Activated T-cell treated with anti-CD3 and anti-CD28 coated beads, Interleukin-2, amount 50 U/mL, for 72 hours (primary cell): ENCODE results near the gene MSGN1. TPM values are rescaled to one million over a fixed set of nuclear protein-coding genes. Genes with fewer than 3 reads are reported as not detected.

Experiments used
- ATAC-seq, 2 donors: fragments of 150-1000 bp; cut with Tn5 transposase; replicated peaks in 1 of 2; 2 replicates each; pipeline ENCODE4 v1.10.0; 2021; ENCODE audit warnings: moderate library complexity in 2 of 2, mild to moderate bottlenecking in 1 of 2
- DNase-seq, 2 donors: peaks; one replicate each; pipeline ENCODE4 v3.0.0; 2021 to 2022; ENCODE audit warnings: mixed read lengths in 1 of 2
- H3K27ac Mint-ChIP-seq: one replicate; pipeline ENCODE4 v1.8.0; 2022; ENCODE audit warnings: mild to moderate bottlenecking, moderate library complexity, mixed read lengths
- H3K27me3 Mint-ChIP-seq: one replicate; pipeline ENCODE4 v1.8.0; 2022; ENCODE audit warnings: low read depth, mixed read lengths
- H3K36me3 Mint-ChIP-seq, 2 donors: one replicate each; pipeline ENCODE4 v1.8.0; 2022; ENCODE audit warnings: mixed read lengths in 2 of 2, mild to moderate bottlenecking in 1 of 2; ENCODE audit not compliant: insufficient read depth in 2 of 2
- H3K4me1 Mint-ChIP-seq: one replicate; pipeline ENCODE4 v1.8.0; 2022; ENCODE audit warnings: low read depth, mixed read lengths
- H3K4me3 Mint-ChIP-seq, 2 donors: one replicate each; pipeline ENCODE4 v1.8.0; 2022; ENCODE audit warnings: mild to moderate bottlenecking in 2 of 2, mixed read lengths in 2 of 2, moderate library complexity in 2 of 2
- H3K9me3 Mint-ChIP-seq, 2 donors: one replicate each; pipeline ENCODE4 v1.8.0; 2022; ENCODE audit warnings: mixed read lengths in 2 of 2
- total RNA-seq, 2 donors: library from RNA; stranded (reverse); gene quantifications; one replicate each; pipeline ENCODE4 v1.2.3, GENCODE V29; 2022

MSGN1 gene
- total RNA-seq, 2 donors from 2014 or later, result not detected

DNA sequence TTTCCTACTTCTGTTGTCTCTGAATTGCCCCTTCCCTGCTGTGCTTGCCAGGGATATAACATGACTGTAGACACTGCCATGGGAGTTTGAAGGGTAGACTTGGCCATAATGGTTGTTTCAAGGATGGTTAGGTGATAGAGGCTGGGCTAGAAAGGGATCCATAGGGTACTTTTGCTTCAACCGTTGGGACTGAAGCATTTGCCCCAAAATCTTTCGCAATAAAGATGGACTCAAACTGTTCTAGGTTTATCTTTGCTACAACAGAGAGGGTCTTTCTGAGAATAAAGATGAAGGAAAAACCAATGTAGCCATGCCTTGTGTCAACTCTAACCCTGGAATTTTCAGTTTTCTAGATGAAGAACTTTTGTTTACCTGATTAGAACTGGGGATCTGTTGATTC is 27.2 kb downstream of the MSGN1 start:
- ATAC-seq (no peak), DNase-seq (no peak)
- peaks cover 8% of the 10 kb centered on the region for H3K27me3 Mint-ChIP-seq
- no peak overlapping the region for H3K4me3 Mint-ChIP-seq
- H3K36me3 Mint-ChIP-seq, result no peaks in the 10 kb centered on the region
- no peaks in the 10 kb centered on the region for H3K9me3 Mint-ChIP-seq
- H3K27ac Mint-ChIP-seq, result no peak overlapping the region
- H3K4me1 Mint-ChIP-seq, result no peaks in the 10 kb centered on the region

DNA sequence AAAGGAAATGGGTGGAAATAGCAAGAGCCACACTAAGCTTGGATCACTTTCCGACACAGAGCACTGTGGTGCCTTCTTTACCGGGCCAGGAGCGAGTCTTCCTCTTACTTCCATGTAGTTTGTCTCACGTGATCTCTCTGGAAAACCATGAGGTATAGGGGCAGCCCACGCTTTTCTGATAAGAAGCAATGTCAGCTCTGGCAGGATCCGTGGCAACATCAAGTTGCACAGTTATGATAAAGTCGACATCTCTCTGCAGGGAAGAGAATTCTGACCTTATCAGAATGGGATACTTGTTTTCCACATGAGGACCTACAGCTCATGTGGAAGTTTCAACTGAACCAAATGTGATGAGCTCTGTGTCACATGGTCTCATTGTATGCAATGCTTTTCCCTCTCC is 29.5 kb downstream of the MSGN1 start:
- Mint-ChIP-seq H3K4me3 (no peak overlapping the region), H3K27me3 (peaks cover 8% of the 10 kb centered on the region), H3K9me3 (no peaks in the 10 kb centered on the region), H3K27ac (no peak overlapping the region), H3K36me3 (no peaks in the 10 kb centered on the region), H3K4me1 (no peaks in the 10 kb centered on the region)
- ATAC-seq (no peak), DNase-seq (no peak)

DNA sequence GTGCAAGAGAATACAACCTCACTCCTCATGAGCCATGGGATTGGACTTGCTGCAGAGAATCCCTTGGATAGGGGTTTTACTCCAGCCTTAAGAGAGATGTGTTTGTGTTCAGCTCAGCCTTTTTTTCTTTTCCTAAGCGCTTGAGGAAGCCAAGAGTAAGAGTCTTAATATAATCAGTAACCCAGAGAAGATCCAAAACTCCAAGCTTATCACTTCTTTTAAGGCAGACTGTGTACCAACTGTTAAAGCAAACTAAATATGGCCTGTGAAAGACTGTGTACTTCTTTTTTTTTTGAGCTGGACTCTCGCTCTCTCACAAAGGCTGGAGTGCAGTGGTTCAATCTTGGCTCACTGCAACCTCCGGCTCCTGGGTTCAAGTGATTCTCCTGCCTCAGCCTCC is 30.4 kb downstream of the MSGN1 start:
- Mint-ChIP-seq H3K4me1 (no peaks in the 10 kb centered on the region), H3K9me3 (no peaks in the 10 kb centered on the region), H3K27me3 (peaks cover 8% of the 10 kb centered on the region), H3K27ac (no peak overlapping the region), H3K4me3 (no peak overlapping the region), H3K36me3 (no peaks in the 10 kb centered on the region)
- no peak for ATAC-seq
- no peak for DNase-seq

DNA sequence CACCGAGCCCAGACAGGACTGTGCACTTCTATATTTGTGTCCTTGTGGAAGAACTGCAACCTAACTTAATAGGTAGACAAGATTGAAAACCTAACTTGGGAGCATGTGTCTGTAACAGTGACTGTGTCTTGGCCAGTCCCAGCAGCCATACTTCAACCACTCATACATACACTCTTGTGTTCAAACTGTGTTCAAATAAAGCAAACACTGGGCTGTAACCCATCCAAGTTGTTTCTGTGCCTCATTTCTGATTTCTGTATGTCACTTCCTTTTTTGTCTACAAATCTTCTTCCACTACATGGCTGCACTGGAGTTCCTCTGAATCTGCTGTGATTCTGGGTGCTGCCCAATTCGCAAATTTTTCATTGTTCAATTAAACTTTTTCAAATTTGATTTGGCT is 31.0 kb downstream of the MSGN1 start:
- H3K36me3 Mint-ChIP-seq, result no peaks in the 10 kb centered on the region
- no peak overlapping the region for H3K27ac Mint-ChIP-seq
- H3K27me3 Mint-ChIP-seq, result peaks cover 8% of the 10 kb centered on the region
- no peak for ATAC-seq
- no peak overlapping the region for H3K4me3 Mint-ChIP-seq
- no peaks in the 10 kb centered on the region for H3K9me3 Mint-ChIP-seq
- no peaks in the 10 kb centered on the region for H3K4me1 Mint-ChIP-seq
- no peak for DNase-seq

DNA sequence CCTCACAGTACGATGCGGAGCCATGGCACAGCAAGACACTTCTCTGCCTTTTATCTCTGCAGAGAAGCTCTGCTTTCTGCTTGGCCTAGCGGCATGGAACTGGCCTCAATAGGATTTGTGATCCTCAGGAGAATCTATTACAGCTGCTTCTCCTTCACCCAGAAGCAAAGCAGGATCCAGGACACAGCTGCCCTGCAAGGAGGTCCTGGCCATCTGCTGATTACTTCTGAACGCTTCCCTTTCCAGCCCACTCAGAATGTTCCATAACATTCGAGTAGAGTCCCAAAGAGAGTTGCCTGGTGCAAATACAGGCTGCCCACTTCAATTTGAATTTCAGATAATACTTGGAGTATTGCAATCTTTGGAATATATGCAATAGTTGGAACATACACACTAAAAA is 33.0 kb downstream of the MSGN1 start:
- DNase-seq (no peak), ATAC-seq (no peak)
- Mint-ChIP-seq H3K4me1 (no peaks in the 10 kb centered on the region), H3K27me3 (no peaks in the 10 kb centered on the region), H3K36me3 (no peaks in the 10 kb centered on the region), H3K9me3 (no peaks in the 10 kb centered on the region), H3K27ac (no peak overlapping the region), H3K4me3 (no peak overlapping the region)

DNA sequence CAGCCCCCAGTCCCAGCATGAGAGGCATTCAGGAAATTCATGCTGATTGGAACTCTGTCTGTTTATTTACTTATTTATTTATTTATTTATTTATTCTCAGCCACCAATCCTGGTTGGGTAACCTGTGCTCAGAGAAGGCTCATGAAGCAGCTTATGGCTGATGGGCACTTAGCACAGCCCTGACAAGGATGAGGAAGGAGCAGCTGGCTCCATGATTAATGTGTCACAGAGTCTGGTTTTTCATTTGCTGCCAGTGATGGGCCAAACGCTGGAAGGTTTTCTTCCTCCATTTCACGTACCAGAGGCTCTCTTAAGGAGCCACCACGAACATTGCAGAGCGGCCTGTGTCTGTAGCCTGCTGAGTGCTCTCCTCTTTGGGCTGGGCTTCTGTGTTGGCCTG is 33.9 kb downstream of the MSGN1 start:
- Mint-ChIP-seq H3K36me3 (no peaks in the 10 kb centered on the region), H3K4me3 (no peak overlapping the region), H3K27me3 (no peaks in the 10 kb centered on the region), H3K27ac (no peak overlapping the region), H3K4me1 (no peaks in the 10 kb centered on the region), H3K9me3 (no peaks in the 10 kb centered on the region)
- DNase-seq (no peak), ATAC-seq (no peak)

DNA sequence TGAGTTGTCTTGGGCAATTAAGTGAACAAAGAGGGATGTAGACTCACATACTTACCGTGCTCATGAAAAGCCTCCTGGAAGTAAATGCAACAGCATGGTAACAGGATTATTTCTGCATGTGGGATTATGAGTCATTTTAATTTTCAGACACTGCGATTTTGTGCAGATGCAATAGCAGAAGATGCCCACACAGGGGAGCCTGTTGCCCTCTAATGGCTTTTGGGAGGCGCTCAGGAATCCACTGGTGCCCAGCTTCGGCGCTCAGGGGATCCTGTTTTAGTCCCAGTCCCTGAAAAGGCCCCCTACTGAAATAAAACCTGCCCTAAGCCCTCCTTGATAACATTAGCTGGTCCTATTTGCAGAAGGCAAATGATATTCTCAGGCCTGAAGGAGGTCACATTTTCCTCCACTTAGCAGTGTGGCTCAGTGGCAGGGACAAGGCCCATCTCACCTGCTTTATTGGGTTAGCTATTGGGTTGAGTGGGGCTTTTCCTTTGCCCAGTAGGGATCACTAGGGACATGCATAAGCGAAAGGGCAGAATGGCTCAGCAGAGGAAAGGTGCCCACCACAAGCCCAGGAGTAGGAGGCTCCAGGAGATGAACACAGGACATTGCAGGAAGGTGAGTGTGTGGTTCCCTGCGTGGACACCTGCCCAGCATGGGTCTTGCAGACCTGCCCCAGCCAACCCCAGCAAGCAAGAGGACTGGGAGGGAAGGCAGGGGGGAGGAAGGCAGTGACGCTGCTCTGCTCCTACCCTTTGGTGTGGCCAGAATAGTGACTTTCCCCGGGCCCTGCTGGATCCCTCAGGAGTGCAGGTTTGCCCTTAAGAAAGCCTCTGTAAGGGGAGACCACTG is 35.7 kb downstream of the MSGN1 start:
- ATAC-seq, result peak in 1 of 2 donors; percentile 30
- peak; percentile 31 to 36 for DNase-seq
- Mint-ChIP-seq H3K4me1 (no peaks in the 10 kb centered on the region), H3K4me3 (no peak overlapping the region), H3K36me3 (no peaks in the 10 kb centered on the region), H3K9me3 (peaks cover 0 to 3% of the 10 kb centered on the region in 2 donors), H3K27me3 (peaks cover 9% of the 10 kb centered on the region), H3K27ac (no peak overlapping the region)

DNA sequence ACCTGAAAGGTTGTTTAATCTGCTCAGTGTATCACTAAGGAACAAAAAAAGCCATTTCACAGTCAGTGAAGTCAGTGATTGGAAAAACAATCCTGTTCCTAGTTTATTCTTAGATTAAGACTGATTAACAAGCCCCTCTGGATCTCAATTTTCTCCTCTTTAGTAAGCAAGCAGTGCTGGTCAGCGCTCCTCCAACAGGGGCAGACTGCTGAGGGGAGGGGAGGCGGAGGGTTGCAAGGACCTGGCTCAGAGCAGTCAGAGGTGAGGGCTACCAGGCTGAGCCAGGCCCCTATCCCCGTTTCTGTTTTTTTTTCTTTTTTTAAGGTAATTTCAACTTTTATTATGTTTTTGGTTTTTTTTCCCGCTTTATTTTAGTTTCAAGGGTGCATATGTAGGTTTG is 37.5 kb downstream of the MSGN1 start:
- Mint-ChIP-seq H3K27ac (no peak overlapping the region), H3K27me3 (peaks cover 23% of the 10 kb centered on the region), H3K36me3 (no peaks in the 10 kb centered on the region), H3K9me3 (peaks cover 0 to 3% of the 10 kb centered on the region in 2 donors), H3K4me1 (no peaks in the 10 kb centered on the region), H3K4me3 (no peak overlapping the region)
- ATAC-seq (no peak), DNase-seq (no peak)

DNA sequence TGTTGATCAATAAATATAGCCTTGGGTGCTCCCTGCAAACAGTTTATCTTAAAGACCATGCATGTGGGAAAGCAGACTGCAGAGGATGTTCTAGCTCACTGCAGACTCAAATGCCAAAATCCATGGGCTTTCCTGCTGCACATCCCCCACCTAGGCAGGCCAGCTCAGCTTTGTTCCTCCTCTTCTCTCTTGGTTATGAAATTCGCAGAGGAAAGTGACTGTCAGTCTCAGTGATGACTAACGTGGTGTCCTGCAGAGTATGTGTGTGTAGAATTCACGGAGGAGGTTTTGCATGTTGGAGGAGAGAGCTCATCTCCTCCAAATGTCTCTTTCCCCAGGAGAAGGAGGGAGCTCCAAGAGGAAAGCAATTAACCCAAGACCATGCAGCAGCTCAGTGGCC is 40.8 kb downstream of the MSGN1 start:
- Mint-ChIP-seq H3K36me3 (no peaks in the 10 kb centered on the region), H3K27me3 (peaks cover 40% of the 10 kb centered on the region)

DNA sequence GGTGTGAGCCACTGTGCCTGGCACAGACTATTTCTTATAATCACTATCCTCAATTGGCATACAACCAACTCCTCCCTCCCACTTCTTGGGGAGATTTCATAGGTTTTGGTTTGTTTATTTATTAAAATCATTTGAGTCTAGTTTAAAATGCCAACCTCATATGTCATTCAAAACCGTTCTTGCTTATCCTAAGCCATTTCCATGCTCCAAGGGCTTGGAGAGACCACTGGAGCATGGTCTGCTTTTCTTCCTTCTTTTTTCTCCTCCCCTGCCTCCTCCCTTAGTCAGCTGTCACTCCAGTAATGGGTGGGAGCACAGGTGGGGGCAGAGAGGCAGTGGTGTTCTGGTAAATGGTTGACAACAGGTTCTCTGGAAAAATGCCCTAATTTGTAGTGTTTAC is 41.8 kb downstream of the MSGN1 start:
- Mint-ChIP-seq H3K27ac (no peak overlapping the region), H3K4me3 (no peak overlapping the region), H3K4me1 (no peaks in the 10 kb centered on the region), H3K27me3 (peaks cover 45% of the 10 kb centered on the region), H3K36me3 (no peaks in the 10 kb centered on the region), H3K9me3 (peaks cover 0 to 3% of the 10 kb centered on the region in 2 donors)
- DNase-seq (no peak), ATAC-seq (no peak)

More for the DNA sequence above, 40.8 kb downstream of the MSGN1 start:
- ATAC-seq (no peak), DNase-seq (no peak)
- no peak overlapping the region for H3K4me3 Mint-ChIP-seq
- H3K27ac Mint-ChIP-seq, result no peak overlapping the region
- peaks cover 0 to 3% of the 10 kb centered on the region in 2 donors for H3K9me3 Mint-ChIP-seq
- H3K4me1 Mint-ChIP-seq, result no peaks in the 10 kb centered on the region

DNA sequence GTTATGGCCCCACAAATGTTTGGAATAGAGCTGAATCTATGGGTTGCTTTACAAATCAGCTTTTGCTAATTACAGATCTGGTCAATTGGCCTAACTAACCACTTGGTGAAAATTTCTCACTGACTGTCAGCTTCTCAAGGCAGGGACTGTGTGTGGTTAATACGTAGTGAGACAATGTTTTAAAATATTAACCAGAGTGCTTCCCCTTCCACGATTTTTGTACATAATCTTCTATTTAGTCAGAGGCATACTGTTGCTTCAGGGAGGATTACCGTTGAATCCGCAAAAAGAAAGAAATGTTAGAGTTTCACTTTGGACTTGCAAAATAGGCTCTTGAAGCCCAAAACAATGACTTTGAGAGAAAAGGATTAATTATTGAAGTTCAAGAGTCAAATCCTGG is 47.3 kb downstream of the MSGN1 start:
- H3K9me3 Mint-ChIP-seq, result no peaks in the 10 kb centered on the region
- H3K4me1 Mint-ChIP-seq, result no peaks in the 10 kb centered on the region
- no peak for DNase-seq
- no peaks in the 10 kb centered on the region for H3K36me3 Mint-ChIP-seq
- peaks cover 33% of the 10 kb centered on the region for H3K27me3 Mint-ChIP-seq
- no peak overlapping the region for H3K4me3 Mint-ChIP-seq
- no peak for ATAC-seq
- no peak overlapping the region for H3K27ac Mint-ChIP-seq

DNA sequence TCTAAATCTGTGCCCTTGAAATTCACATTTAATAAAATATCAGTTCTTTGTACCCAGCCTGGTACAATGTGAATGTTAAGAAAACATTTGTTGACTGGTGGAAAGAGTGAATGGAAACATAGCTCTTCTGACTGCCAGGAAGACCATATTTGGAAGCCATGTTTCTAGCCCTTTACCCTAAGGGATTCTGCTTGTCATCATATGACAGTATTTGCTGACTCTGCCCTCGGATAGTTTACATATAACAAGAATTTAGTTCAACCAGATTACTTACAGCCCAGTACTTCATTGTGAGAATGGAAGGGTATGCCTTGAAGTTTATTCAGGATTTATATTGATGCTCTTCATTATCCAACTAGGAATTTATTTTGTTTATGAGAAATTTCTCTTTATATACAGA is 48.4 kb downstream of the MSGN1 start:
- Mint-ChIP-seq H3K36me3 (no peaks in the 10 kb centered on the region), H3K4me1 (no peaks in the 10 kb centered on the region), H3K27me3 (peaks cover 26% of the 10 kb centered on the region), H3K9me3 (no peaks in the 10 kb centered on the region), H3K27ac (no peak overlapping the region), H3K4me3 (no peak overlapping the region)
- ATAC-seq, result no peak
- no peak for DNase-seq

DNA sequence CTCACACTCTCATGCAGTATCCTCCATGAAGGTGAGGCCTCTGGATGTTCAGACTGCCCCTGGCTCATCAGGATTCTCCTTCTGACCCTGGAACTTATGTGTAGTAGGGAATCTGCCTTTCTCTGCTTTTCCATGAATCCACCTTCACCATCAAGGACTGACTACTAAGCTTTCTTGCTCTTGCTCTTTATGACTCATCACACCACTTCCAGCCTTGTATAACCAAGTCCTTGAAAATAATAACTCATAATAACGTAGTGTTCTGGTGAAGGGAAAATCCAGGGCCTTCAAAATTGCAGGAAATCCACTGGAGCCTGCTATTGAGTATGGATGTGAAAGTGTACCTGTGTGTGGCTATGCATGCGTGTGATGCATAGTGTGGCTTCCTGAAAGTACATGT is 50.9 kb downstream of the MSGN1 start:
- Mint-ChIP-seq H3K4me1 (no peaks in the 10 kb centered on the region), H3K27ac (no peak overlapping the region), H3K36me3 (no peaks in the 10 kb centered on the region), H3K4me3 (no peak overlapping the region), H3K9me3 (no peaks in the 10 kb centered on the region), H3K27me3 (peaks cover 22% of the 10 kb centered on the region)
- DNase-seq (no peak), ATAC-seq (no peak)
